NCI-H526 (cell line): ENCODE results near the gene TEX48.

ENCODE experiments used
- DNase-seq, 2 experiments: peaks; one replicate each; lab custom pipeline; 2025; lab: John Stamatoyannopoulos, UW

TEX48 gene

DNA sequence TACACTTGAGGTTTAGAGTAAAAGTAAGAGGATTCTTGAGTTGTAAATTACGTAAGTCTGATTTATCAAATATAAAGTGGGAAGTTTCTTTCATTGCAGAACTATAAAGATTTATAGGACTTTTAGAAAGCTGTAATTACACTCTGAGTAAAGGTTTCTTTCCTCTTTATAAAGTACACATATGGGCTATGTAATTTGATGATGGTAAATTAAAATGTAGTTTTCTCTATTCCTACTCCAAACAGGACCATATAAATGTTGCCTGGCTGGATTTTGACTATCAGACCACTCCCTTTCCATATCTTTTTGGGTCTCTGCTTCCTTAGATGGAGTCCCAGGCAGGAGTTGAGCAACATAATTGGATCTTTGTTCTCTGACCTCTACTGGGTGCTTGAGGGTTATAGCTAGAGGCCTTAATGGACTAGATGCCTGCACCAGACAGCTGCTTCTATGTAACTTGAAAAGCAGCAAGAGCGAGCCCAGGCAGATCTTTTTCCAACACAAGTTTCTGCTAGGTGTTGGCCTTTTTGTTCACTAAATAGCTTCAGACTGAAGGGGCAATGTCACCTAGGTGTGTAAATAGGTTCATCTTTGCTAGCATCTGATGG is 11.4 kb upstream of the TEX48 start:
- DNase-seq = peak in 1 of 2 experiments; percentile 9

DNA sequence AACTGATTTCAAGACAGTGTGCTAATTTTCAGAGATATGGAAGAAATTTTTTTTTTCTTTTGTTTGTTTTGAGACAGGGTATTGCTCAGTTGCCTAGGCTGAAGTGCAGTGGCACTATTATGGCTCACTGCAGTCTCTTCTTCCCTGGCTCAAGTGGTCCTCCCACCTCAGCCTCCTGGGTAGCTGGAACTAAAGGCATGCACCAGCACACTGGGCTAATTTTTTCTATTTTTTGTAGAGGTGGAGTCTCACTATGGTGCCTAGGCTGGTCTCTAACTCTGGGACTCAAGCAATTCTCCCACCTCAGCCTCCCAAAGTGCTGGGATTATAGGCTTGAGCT is 9.9 kb upstream of the TEX48 start:
- no peak for DNase-seq

DNA sequence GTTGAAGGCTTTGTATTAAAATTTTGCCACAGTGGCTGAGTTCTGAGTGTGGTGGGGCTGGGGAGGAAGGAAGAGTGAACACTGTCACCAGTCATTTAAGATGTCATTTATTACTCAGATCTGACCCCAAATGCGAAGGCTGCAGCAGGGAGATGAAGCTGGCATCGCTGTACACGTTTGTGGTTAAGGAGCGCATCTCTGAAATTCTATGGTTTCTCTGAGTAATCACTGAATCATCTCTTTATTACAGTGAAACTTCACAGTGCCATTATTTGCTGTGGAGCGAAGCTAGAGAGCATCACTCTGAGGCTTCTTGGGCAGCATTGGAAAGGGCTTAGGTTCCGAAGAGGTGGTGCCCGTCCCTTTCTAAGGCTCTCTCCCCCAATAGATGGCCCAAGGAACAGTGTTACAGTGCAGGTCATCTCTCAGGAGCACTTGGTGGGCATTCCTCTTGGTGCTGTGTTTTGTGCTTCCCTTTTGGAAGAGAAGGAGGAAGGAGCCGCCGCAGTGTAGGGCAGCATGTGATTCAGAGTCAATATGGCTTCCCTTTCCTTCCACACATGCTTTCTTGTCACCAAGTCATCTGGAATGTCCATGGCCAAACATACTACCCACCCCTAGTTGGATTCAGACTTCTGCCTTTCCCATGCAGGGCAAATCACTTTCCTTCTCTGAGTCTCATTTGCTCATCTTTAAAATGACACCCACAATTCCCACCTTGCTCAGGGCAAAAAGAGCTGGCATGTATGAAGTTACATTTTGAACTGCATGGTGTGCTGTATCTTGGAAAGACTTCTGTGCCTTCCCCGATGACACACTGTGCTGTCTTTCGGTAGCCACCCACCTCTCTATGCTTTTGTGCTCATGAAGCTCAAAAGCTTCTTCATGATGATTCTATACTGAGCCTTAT is 9.3 kb upstream of the TEX48 start:
- DNase-seq = no peak

DNA sequence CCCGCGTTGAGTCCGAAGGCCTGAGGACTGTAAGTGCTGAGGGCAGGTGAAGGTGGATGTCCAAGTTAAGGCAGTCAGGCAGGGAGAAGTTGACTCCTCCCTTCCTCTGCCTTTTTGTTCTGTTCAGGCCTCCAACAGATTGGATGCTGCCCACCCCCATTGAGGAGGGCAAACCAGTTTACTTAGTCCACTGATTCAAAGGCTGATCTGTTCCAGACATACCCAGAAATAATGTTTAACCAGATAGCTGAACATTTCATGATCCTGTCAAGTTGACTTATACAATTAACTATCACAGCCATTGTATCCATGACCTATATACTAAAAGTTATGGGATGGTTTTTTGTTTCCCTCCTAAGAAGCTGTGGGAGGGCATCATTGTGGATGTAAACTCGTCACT is 8.3 kb upstream of the TEX48 start:
- DNase-seq = no peak

DNA sequence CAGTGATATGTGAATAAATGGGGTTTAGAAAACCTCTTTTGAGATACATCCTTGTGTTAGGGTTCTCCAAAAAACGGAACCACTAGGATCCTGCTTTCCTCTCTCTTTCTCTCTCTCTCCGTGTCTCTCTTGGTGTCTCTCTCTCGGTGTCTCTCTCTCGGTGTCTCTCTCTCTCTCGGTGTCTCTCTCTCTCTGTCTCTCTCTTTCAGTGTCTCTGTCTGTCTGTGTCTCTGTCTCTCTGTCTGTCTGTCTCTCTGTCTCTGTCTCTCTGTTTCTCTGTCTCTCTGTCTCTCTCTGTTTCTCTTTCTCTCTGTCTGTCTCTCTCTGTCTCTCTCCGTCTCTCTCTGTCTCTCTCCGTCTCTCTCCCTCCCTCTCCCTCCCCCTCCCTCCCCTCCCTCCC is 7.8 kb upstream of the TEX48 start:
- no peak for DNase-seq

DNA sequence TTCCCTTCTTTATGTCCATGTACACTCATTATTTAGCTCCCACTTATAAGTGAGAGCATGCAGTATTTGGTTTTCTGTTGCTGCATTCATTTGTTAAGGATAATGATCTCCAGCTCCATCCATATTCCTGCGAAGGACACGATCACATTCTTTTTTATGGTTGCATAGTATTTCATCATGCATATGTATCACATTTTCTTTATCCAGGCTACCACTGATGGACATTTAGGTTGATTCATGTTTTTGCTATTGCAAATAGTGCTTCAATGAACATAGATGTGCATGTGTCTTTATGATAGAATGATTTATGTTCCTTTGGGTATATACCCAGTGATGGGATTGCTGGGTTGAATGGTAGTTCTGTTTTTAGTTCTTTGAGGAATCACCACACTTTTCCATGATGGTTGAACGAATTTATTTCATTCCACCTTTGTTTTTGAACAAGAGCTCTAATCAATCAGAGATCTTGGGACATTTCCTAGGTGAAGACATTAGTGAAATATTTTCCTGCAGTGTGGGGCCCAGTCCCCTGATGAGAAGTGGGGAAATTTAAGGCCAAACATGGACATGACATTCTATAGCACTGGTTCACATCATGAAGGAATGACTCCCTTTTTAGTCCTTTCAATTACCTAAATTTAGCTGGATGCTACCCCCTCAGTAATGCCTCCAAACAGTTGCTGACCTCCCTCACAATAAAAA is 7.1 kb upstream of the TEX48 start:
- DNase-seq = no peak

DNA sequence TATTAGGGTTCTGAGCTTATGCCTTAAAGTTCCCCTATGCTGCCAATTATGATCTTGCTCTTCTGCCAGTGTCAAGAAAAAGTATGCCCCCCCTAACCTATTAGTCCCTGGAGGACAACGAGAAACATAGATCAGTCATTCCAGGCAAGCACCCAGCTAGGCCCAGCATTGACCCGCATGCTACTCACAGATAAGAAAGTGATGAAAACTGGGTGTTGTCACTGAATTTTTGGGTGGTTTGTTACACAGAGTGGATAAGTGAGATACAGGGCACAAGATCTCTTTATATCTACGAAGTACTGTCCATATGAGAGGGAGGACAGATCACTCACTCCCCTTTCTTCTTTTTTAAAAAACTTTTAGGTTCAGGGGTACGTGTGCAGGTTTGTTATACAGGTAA is 6.4 kb upstream of the TEX48 start:
- DNase-seq = no peak

DNA sequence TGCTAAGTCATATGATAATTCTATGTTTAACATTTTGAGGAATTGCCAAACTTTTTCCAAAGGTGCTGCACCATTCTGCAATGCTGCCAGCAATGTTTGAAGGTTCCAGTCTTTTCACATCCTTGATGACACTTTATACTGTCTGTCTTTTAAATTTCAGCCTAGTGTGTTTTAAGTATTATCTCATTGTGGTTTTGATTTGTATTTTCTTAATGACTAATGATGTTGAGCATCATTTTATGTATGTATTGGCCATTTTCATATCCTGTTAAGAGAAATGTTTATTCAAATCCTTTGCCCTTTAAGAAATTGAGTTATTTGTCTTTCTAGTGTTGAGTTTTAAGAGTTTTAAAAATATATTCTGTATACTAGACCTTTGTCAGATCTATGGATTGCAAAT is 5.0 kb upstream of the TEX48 start:
- DNase-seq = no peak

DNA sequence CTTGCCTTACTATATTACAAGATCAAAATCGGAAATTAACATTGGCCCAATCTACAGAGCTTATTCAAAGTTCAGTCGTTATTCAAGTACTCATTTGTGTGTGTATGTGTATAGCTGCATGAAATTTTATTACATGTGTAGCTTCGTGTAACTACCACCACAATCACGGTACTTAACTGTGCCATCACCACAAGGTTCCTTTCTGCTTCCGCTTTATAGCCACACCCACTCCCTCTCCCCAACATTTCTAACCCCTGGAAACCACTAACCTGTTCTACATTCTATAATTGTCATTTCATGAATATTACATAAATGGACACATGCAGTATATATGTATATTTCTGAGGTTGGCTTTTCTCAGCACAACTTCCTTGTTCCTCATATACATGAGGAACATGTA is 4.0 kb upstream of the TEX48 start:
- no peak for DNase-seq

DNA sequence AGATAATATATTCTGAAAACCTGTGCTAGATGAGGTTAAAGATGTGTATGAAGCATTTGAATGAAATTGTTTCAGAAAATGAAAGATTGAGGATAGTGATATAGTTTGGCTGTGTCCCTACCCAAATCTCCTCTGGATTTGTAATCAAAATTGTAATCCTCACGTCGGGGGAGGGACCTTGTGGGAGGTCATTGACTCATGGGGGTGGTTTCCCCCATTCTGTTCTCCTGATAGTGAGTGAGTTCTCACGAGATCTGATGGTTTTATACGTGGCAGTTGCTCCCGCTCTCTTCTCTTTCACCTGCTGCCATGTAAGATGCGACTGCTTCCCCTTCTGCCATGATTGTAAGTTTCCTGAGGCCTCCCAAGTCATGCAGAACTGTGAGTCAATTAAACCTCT is 2.0 kb upstream of the TEX48 start:
- no peak for DNase-seq

DNA sequence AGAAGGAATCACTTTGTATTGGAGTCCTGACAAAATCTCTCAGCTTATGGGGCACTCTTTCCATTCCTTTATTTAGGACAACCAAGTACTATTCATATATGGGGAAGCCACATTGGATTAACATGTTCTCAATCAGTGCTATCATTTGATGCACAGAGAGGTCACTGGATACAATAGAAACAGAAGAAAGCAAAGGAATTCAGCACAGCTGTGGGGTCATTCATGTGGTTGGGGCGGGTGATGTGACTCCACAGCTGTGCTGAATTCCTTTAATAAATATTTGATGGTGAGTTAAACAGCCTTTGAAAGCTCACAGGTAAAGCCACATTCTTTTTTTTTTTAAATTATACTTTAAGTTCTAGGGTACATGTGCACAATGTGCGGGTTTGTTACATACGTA is 854 bp upstream of the TEX48 start:
- DNase-seq = no peak

DNA sequence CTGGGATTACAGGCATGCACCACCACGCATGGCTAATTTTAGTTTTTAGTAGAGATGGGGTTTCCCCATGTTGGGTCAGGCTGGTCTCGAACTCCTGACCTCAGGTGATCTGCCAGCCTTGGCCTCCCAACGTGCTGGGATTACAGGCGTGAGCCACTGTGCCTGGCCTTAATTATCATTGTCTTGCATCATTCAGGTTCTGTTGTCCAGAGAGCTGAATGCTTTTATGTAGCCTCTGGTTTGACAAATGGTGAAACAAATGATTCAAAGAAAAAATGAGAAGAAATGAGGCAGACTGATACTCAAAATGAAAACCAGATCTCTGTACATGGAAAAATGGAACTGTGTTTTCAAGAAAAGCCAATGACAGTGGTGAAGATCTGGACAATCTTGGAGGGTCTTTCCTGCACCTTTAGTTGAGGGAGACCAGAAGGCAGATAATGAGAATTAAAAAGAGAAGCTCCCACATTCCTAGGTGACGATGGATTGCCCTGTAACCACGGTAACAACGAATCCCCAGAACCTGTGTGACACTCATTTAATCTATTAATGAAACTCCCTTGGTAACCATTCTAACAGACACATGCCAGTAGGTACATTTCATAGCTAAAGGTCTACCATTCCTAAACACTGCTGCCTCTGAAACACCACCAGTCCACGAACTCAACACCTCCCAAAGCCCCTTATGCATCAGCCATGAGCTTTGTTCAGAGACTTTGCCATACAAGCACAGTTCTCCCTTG is 1.6 kb downstream of the TEX48 start:
- no peak for DNase-seq

DNA sequence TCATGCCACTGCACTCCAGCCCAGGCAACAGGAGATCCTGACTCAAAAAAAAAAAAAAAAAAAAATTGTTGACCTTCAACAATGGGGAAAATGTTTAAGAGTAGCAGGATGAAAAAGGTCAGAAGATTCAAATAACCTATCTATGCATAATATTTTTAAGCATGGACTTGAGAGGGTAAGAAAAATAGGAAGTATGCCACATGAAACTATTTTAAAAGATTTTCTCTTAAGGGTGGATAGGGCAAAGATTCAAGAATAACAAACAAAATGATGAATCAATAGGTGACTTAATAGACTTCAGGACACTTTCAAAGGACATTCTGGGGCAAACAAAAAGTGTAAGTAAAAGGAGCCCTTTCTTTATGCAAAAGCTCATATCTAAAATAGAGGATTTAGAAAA is 3.2 kb downstream of the TEX48 start:
- DNase-seq = no peak

DNA sequence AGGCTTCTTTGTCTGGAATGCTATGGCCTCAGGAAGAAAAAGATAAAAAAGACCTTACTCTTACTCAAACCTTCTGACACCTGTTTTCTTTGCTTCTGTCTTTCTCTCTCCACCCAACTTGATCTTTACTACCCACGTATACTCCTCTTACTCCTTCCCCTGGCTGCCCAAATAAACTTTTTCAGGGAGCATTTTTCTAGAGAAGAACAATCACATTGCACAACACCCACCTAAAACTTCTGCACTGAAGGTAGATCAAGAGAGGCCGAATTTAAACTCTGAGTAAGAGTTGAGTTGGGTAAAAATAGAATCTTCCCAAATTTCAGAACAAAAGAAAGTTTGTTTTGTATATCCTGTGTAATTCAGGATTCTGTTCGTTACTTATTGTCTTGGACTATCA is 3.9 kb downstream of the TEX48 start:
- no peak for DNase-seq

DNA sequence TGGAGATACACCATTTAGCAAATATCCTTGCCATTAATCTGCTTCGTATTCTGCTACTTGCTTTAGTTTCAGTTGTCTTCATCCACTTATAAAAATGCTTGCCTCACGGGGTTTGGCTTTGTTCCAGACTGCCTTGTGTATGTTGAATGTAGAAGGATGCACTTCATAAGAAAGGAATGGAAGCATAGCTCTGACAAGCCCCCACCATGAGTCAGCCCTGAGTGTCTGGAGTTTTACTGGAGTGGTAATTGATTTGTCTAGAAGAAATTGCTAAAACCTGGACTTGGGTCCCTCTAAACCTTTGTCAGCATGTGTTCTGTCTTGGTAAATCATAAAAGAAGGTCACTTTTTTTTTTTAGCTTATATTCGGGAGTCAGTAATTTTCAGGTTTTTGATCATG is 4.6 kb downstream of the TEX48 start:
- DNase-seq = no peak

DNA sequence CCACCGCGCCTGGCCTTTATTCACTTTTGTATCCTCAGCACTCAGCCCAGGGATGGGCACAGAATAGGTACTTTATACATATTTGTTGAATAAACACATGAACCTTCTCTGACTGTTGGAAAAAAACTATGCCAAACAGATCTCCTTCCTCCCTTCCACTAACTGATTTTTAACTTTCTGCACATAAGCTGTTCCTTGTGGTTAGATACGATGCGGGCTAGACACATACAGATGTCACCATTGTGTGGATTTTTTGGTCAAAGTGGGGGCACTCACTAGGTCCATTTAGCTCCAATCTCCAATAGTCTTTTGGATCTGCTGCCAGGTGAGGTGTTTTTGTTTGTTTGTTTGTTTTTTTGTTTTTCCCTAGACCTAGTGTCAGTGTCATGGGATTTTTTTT is 5.1 kb downstream of the TEX48 start:
- DNase-seq = no peak

DNA sequence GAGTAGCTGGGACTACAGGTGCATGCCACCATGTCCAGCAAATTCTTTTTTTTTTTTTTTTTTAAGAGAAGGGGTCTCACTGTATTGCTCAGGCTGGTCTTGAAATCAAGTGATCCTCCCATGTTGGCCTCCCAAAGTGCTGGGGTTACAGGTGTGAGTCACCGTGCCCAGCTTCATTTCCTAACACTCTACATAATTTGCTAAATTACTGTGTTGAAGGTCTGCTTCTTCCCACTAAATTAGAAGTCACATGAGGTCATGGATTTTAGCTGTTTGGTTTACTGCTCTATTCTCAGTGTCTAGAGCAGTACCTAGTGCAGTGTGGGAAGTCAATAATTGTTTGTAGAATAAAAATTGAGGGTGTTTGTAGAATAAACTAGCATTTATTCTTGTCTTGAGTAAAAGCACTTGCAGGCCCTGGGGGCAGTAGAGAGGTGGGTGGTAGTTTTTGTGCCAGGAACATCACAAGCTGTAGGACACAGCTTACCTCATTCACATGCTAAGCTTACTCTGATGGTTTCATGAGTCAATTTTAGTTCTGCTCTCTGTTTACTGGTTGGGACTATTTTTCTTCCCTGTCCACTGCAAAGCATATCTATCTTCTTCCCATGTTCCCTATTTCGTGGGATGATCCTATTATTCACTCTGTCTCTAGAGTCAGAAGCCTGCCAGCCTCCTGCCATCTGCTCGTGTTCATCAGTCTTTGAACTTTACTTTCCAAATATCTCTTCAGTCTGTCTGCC is 7.0 kb downstream of the TEX48 start:
- no peak for DNase-seq

DNA sequence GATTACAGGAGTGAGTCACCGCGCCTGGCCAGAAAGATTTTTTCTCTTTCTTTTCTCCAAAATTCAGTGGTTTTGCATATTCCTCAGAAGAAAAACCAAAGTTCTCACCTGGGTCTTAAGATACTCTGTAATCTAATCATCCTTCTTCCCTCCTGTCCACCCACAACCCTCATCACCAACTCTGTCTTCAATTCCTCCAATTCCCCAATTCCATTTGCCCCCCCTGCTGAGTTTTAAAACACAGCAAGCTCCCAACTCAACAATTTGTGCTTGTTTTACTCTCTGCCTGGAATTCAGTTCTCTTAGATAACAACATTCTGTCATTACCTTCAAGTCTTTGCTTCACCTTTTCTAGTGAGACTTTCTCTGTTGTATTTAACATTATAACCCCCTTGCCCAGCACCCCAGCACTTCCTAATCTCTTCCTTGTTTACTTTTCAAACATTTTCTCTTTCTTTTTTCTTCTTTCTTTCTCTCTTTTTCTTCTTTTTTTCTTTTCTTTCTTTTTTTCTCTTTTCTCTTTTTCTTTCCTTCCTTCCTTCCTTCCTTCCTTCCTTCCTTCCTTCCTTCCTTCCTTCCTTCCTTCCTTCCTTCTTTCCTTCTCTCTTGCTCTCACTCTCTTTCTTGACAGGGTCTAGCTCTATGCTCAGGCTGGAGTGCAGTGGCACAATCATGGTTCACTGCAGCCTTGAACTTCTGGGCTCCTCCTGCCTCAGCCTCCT is 7.8 kb downstream of the TEX48 start:
- no peak for DNase-seq

DNA sequence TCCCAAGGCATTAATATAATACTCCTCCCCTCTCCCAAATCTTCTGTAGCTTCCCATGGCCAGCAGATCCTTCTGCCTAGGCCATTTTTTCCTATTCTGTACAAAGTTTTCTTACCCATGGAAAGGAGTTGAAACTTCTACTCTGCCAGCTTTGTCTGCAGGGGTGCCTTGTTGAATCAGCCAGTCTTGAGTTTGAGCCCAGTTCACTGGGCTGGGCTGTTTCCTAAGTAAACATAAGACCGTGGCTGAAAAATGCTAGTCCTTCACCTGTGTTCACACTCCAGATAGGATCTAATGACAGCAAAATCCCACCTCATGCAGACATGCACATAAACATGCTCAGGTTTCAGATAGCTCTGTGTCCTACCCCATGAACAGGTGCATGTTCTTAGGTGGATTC is 10.4 kb downstream of the TEX48 start:
- peak in 1 of 2 experiments; percentile 15 for DNase-seq

DNA sequence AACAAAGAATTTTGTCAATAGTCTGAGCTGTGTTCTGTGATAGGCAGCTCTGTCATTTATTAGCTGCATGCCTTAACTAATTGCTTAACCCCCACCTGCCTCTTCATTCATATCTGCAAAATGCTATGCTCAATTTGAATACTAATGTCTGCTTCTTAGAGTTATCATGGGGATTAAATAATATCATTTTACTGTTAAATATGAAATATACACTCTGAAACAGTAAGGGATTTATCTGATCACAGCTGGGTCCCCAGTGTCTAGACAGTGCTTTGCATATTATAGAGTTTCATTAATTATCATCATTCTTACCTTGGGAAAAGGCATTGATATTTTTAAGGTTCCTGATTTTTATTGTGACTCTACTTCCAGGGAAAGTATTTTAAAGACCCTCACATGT is 12.0 kb downstream of the TEX48 start:
- DNase-seq = peak; percentile 24 to 34

DNA sequence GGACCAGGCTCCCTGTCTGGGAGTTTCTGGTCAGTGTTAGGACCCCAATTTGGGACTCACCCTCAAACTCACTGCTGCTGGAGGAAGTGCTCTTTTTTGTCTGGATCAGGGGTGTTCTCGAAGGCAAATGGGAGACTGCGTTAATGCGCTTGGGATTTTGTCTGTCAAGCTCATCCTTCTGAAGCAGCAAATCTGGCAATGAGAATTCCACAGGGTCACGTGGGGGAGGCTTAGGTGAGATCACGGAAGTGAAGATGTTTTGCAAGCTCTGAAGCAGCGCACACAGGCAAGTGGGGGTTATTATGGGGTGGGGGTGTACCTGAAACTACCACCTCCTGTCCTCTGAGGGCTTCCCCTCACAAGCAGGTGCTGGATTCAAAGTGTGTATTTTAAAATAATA is 13.8 kb downstream of the TEX48 start:
- DNase-seq = no peak
